Measurements from ENCODE around the gene CEP41.

The CEP41 gene

DNA sequence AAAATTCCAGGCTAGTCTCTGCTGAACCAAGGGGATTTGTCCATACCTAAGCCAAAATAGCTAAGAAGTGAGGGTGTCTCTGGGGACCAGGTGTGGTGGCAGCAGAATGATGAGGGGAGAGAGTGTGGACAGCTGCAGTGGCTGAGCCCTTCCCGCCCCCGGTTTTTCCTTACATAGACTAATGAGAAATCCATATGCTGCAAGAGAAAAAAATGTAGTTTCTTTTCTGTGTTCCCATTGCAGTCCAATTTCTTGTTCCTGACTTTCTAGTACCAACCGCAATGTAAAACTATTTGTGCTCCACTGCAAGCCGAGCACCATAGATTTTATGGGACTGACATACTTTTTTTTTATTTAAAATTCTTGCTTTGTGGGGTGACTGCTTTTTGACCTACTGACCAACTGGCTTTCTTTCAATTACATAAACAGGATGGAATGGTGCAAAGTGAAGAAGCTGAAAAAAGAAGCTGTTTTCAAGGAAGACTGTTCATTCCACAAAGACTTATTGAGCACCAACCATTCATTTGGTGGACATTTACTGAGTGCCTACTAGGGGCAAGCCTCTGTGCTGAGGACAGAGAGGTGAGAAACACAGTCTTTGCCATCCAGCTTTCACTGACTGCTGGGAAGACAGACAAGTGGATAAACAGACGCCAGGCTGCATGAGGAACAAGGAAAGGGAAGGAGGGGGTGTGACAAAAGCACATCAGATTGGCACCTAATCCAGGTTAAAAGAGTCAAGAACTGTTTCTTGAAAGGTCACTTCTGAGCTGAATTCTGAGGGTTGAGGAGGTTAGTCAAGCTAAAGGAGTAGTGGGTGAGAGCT lies 9.8 kb downstream of the CEP41 start:
- TF ChIP-seq POLR2AphosphoS5 (IDR thresholded peaks at IDR 0.05; ENCODE audit: borderline replicate concordance, low read depth, low read length) (no peak), FOXP2 (optimal IDR thresholded peaks at IDR 0.05; ENCODE audit: control extremely low read depth, extremely low read length, insufficient read depth) (no peak), EZH2 (IDR thresholded peaks at IDR 0.05) (no peak)
- H3K9me3 ChIP-seq (ENCODE audit: low read depth, low read length): no peaks in the 10 kb centered on the region
- no peak overlapping the region for H3K9ac ChIP-seq (ENCODE audit: insufficient read length)
- no peak overlapping the region for H3K4me3 ChIP-seq
- no peak overlapping the region for H3K27ac ChIP-seq
- H3K36me3 ChIP-seq (ENCODE audit: insufficient read depth, low read length): no peaks in the 10 kb centered on the region
- DNase-seq (ENCODE audit: low read depth, low spot score): no peak

DNA sequence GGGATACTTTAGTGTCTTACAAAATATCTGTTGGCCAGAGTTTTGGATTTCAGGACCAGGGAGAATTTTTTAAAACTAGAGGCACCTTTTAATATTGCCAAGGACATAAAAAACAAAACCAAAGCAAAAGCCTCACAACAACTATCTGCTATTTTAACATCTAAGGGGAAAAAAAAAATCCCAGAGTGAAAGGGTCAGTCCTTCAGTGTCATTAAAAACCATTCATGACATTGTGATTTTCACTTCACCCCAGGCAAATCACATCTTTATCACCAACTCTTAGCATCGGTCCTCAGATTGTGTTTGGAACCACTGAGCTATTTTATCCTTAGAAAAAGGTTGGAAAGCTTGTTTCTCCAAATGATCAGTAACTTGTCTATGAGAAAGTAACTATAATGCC lies 10.7 kb downstream of the CEP41 start:
- no peaks in the 10 kb centered on the region for H3K9me3 ChIP-seq (ENCODE audit: low read depth, low read length)
- TF ChIP-seq POLR2AphosphoS5 (IDR thresholded peaks at IDR 0.05; ENCODE audit: borderline replicate concordance, low read depth, low read length): no peak
- TF ChIP-seq EZH2 (IDR thresholded peaks at IDR 0.05): no peak
- TF ChIP-seq FOXP2 (optimal IDR thresholded peaks at IDR 0.05; ENCODE audit: control extremely low read depth, extremely low read length, insufficient read depth): no peak
- no peaks in the 10 kb centered on the region for H3K36me3 ChIP-seq (ENCODE audit: insufficient read depth, low read length)
- H3K9ac ChIP-seq (ENCODE audit: insufficient read length): no peak overlapping the region
- H3K27ac ChIP-seq: no peak overlapping the region
- no peak for DNase-seq (ENCODE audit: low read depth, low spot score)
- no peak overlapping the region for H3K4me3 ChIP-seq

DNA sequence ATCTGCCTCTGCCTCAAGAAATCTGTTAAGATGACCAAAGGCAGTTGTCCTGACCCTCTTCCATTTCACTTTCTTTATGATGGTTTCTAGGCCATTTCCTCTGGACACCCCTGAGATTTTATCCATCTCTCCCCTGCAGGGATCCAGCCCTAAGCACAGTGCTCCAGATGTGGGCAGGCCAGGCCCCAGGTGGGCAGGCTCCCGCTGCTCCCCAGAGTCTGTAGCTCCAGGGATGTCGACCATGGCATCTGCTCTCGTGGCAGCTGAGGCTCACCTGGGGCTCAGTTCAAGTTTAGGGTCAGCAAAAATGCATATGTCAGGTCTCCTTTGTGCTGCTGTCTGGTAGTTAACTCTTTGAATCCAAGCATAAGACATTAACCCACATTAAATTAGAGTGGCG lies 11.8 kb downstream of the CEP41 start:
- no peak for DNase-seq (ENCODE audit: low read depth, low spot score)
- no peak overlapping the region for H3K9ac ChIP-seq (ENCODE audit: insufficient read length)
- TF ChIP-seq EZH2 (IDR thresholded peaks at IDR 0.05): no peak
- TF ChIP-seq POLR2AphosphoS5 (IDR thresholded peaks at IDR 0.05; ENCODE audit: borderline replicate concordance, low read depth, low read length): no peak
- no peak for TF ChIP-seq FOXP2 (optimal IDR thresholded peaks at IDR 0.05; ENCODE audit: control extremely low read depth, extremely low read length, insufficient read depth)
- no peaks in the 10 kb centered on the region for H3K36me3 ChIP-seq (ENCODE audit: insufficient read depth, low read length)
- no peak overlapping the region for H3K27ac ChIP-seq
- H3K9me3 ChIP-seq (ENCODE audit: low read depth, low read length): no peaks in the 10 kb centered on the region
- no peak overlapping the region for H3K4me3 ChIP-seq

DNA sequence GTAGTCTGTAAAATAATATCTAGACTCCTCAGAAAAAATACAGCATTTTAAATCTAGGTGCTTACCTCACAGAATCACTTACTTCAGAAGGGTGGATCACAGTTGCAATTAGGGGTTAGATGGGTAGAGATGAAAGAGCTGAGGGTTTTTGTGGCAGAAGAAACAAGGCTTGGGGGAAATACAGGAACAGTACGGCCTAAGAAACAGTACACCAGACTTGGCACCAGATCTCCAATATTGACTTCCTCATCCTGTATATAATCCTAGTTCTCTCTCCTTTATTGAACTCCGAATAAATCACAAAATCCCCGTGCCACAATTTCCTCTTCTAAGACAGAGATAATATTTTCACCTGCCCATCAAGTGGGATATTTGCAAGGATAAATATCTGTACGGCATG lies 14.3 kb downstream of the CEP41 start:
- H3K9ac ChIP-seq (ENCODE audit: insufficient read length): no peak overlapping the region
- H3K36me3 ChIP-seq (ENCODE audit: insufficient read depth, low read length): no peaks in the 10 kb centered on the region
- no peak overlapping the region for H3K4me3 ChIP-seq
- DNase-seq (ENCODE audit: low read depth, low spot score): no peak
- no peak overlapping the region for H3K27ac ChIP-seq
- TF ChIP-seq EZH2 (IDR thresholded peaks at IDR 0.05) (no peak), FOXP2 (optimal IDR thresholded peaks at IDR 0.05; ENCODE audit: control extremely low read depth, extremely low read length, insufficient read depth) (no peak), POLR2AphosphoS5 (IDR thresholded peaks at IDR 0.05; ENCODE audit: borderline replicate concordance, low read depth, low read length) (no peak)
- H3K9me3 ChIP-seq (ENCODE audit: low read depth, low read length): no peaks in the 10 kb centered on the region

DNA sequence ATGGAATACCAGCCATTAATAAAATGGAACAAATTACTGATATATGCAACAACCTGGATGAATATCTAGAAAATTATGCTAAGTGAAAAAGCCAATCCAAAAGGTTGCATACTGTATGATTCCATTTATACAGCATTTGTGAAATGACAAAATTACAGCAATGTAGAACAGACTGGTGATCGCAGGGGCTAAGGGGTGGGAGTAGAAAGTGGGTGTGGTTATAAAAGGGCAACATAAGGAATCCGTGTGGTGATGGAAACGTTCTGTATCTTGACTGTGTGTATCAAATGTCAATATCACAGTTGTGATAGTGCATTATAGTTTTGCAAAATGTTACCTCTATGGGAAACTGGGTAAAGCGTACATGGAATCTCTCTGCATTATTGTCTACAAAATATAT lies 15.0 kb downstream of the CEP41 start:
- H3K4me3 ChIP-seq: no peak overlapping the region
- TF ChIP-seq FOXP2 (optimal IDR thresholded peaks at IDR 0.05; ENCODE audit: control extremely low read depth, extremely low read length, insufficient read depth) (no peak), EZH2 (IDR thresholded peaks at IDR 0.05) (no peak), POLR2AphosphoS5 (IDR thresholded peaks at IDR 0.05; ENCODE audit: borderline replicate concordance, low read depth, low read length) (no peak)
- no peak overlapping the region for H3K9ac ChIP-seq (ENCODE audit: insufficient read length)
- no peaks in the 10 kb centered on the region for H3K9me3 ChIP-seq (ENCODE audit: low read depth, low read length)
- DNase-seq (ENCODE audit: low read depth, low spot score): no peak
- H3K27ac ChIP-seq: no peak overlapping the region
- H3K36me3 ChIP-seq (ENCODE audit: insufficient read depth, low read length): no peaks in the 10 kb centered on the region

DNA sequence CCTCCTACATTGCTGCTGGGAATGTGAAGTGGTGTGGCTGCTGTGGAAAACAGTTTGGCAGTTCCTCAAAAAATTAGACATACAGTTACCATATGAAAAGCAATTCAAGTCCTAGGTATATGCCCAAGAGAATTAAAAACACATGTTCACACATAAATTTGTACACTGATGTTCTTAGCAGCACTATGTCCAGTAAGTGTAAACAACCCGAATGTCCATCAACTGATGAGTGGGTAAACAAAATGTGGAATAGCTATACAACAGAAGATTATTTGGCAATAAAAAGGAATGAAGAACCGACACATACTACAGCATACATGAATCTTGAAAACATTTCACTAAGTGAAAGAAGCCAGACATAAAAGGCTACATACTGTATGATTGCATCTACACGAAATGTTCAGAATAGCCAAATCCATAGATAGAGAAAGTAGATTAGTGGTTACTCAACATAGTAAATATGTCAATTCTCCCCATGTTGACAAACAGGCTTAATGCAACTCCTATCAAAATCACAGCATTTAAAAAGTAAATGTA lies 17.2 kb downstream of the CEP41 start:
- no peak for TF ChIP-seq FOXP2 (optimal IDR thresholded peaks at IDR 0.05; ENCODE audit: control extremely low read depth, extremely low read length, insufficient read depth)
- no peak for TF ChIP-seq EZH2 (IDR thresholded peaks at IDR 0.05)
- no peak for TF ChIP-seq POLR2AphosphoS5 (IDR thresholded peaks at IDR 0.05; ENCODE audit: borderline replicate concordance, low read depth, low read length)

DNA sequence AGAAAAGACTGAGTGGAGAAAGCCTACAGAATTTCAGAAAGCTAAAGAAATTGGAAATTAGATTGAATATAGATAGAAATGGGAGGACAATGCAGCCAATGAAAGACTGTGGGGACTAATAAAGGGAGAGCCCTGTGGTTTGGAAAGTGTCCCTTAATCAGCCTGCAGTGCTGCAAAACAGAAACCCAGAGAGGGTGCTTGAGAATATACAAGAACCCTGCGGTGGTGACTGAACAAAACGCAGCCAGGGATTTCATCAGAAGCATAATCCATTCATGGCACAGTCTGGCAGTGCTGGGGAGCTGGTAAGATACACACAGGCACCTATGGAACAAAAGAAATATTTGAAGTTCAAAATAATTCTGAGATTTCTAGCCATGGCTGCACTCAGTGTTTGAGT lies 19.1 kb downstream of the CEP41 start:
- Histone ChIP-seq H3K4me3 (peak overlapping the region; percentile 51), H3K36me3 (ENCODE audit: insufficient read depth, low read length) (no peaks in the 10 kb centered on the region), H3K9ac (ENCODE audit: insufficient read length) (peak overlapping the region; percentile 56), H3K9me3 (ENCODE audit: low read depth, low read length) (no peaks in the 10 kb centered on the region), H3K27ac (peak overlapping the region; percentile 75)
- DNase-seq (ENCODE audit: low read depth, low spot score): no peak
- no peak for TF ChIP-seq EZH2 (IDR thresholded peaks at IDR 0.05)
- no peak for TF ChIP-seq FOXP2 (optimal IDR thresholded peaks at IDR 0.05; ENCODE audit: control extremely low read depth, extremely low read length, insufficient read depth)
- TF ChIP-seq POLR2AphosphoS5 (IDR thresholded peaks at IDR 0.05; ENCODE audit: borderline replicate concordance, low read depth, low read length): no peak

More for the DNA sequence above, 17.2 kb downstream of the CEP41 start:
- no peaks in the 10 kb centered on the region for H3K9me3 ChIP-seq (ENCODE audit: low read depth, low read length)
- H3K27ac ChIP-seq: no peak overlapping the region
- no peak overlapping the region for H3K4me3 ChIP-seq
- H3K9ac ChIP-seq (ENCODE audit: insufficient read length): no peak overlapping the region
- DNase-seq (ENCODE audit: low read depth, low spot score): no peak
- H3K36me3 ChIP-seq (ENCODE audit: insufficient read depth, low read length): no peaks in the 10 kb centered on the region

DNA sequence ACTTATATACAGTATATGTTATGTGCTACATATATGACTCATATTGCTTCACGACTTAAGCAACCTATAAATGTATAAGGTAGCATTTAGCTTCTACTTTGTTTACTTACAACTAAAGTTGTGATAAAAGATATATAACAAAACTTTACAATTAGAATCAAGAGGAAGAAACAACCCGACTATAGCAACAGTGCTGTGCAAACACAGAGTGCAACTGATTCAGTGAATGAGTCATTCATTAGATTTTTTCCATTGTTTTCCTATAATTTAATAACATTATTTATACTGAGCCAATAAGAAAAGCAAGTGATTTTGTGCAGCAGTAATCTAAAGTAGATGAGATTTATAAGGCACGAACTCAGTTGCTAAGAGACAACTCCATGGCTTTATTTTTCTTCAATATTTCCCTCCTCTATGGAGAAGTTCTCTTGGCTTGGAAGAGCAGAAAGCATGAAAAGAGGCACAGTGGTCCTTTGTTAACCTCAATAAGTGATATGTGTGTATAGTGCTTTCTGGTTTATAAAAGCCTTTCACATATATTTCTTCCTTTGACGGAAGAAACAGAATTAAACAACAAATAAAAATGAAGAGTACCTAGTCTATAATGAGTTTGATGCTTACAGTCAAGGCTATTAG lies 19.8 kb downstream of the CEP41 start:
- peak overlapping the region; percentile 75 for H3K27ac ChIP-seq
- TF ChIP-seq EZH2 (IDR thresholded peaks at IDR 0.05) (no peak), FOXP2 (optimal IDR thresholded peaks at IDR 0.05; ENCODE audit: control extremely low read depth, extremely low read length, insufficient read depth) (no peak), POLR2AphosphoS5 (IDR thresholded peaks at IDR 0.05; ENCODE audit: borderline replicate concordance, low read depth, low read length) (no peak)
- H3K9me3 ChIP-seq (ENCODE audit: low read depth, low read length): no peaks in the 10 kb centered on the region
- H3K36me3 ChIP-seq (ENCODE audit: insufficient read depth, low read length): no peaks in the 10 kb centered on the region
- no peak for DNase-seq (ENCODE audit: low read depth, low spot score)
- H3K4me3 ChIP-seq: peak overlapping the region; percentile 51
- peak overlapping the region; percentile 56 for H3K9ac ChIP-seq (ENCODE audit: insufficient read length)
